ENCODE results near the gene PMEL.

DNA sequence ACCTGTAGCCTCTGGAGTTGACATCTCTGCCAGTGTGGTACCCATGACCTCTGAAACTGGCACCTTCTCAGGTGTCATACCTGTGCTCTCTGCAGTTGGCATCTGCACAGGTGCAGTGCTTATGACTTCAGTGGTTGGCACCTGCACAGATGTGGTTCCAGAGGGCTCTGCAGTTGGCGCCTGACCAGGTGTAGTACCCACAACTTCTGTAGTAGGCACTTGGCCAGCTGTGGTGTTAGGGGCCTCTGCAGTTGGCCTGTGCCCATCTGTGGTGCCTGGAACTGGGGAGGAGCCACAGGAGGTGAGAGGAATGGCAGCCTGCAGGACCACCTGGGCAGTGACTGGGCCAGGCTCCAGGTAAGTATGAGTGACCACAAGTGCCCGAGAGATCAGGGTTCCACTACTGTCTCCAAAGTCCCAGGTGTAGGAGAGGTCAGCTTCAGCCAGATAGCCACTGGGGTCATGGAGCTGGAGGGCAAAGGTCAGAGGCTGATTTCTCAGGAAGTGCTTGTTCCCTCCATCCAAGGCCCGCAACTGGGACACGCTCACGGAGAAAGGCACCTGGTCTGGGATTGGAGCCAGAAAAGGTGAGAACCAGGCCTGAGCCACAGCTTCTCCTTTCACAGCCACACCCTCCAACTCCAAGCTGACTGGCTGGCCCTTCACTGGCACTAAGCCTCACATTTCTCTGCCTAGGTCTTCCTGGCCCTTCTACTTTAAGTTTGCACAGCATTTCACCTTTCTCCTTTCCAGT is 8.6 kb downstream of the PMEL start:
- TF ChIP-seq, protein P1, sequence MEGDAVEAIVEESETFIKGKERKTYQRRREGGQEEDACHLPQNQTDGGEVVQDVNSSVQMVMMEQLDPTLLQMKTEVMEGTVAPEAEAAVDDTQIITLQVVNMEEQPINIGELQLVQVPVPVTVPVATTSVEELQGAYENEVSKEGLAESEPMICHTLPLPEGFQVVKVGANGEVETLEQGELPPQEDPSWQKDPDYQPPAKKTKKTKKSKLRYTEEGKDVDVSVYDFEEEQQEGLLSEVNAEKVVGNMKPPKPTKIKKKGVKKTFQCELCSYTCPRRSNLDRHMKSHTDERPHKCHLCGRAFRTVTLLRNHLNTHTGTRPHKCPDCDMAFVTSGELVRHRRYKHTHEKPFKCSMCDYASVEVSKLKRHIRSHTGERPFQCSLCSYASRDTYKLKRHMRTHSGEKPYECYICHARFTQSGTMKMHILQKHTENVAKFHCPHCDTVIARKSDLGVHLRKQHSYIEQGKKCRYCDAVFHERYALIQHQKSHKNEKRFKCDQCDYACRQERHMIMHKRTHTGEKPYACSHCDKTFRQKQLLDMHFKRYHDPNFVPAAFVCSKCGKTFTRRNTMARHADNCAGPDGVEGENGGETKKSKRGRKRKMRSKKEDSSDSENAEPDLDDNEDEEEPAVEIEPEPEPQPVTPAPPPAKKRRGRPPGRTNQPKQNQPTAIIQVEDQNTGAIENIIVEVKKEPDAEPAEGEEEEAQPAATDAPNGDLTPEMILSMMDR (conservative IDR thresholded peaks at IDR 0.05; ENCODE audit: low read length): no peak
- TF ChIP-seq EZH2phosphoT487 (IDR thresholded peaks at IDR 0.05; ENCODE audit: borderline replicate concordance, low read depth, low read length): no peak
